ENCODE data around the gene SKA3.
"Not testable (repeated sequence)": the region's sequence is repeated elsewhere in the genome, so short reads cannot be mapped to it uniquely, and the experiment has no call there.

Gene SKA3

GRCh38 chr13:21165606-21166005, 10.7 kb downstream of the SKA3 start:
- not testable (repeated sequence) for DNase-seq

GRCh38 chr13:21164631-21165030, 11.7 kb downstream of the SKA3 start:
- no peak for DNase-seq

GRCh38 chr13:21152251-21152899, 24.0 kb downstream of the SKA3 start:
- DNase-seq = no peak

GRCh38 chr13:21150013-21150412, 26.3 kb downstream of the SKA3 start:
- no peak for DNase-seq

- DNase-seq = no peak
Observed at GRCh38 chr13:21149568-21149967, 26.8 kb downstream of the SKA3 start.

GRCh38 chr13:21148557-21149258, 27.6 kb downstream of the SKA3 start:
- DNase-seq = no peak

GRCh38 chr13:21147827-21148226, 28.5 kb downstream of the SKA3 start:
- DNase-seq = no peak

- DNase-seq = no peak
Observed at GRCh38 chr13:21142766-21143165, 33.6 kb downstream of the SKA3 start.

GRCh38 chr13:21139374-21139773, 37.0 kb downstream of the SKA3 start:
- no peak for DNase-seq

- no peak for DNase-seq
Observed at GRCh38 chr13:21138561-21138960, 37.8 kb downstream of the SKA3 start.

GRCh38 chr13:21137696-21138095, 38.7 kb downstream of the SKA3 start:
- no peak for DNase-seq

GRCh38 chr13:21135833-21136232, 40.5 kb downstream of the SKA3 start:
- not testable (repeated sequence) for DNase-seq

GRCh38 chr13:21134475-21134874, 41.9 kb downstream of the SKA3 start:
- no peak for DNase-seq

- DNase-seq = no peak
Observed at GRCh38 chr13:21133077-21133476, 43.3 kb downstream of the SKA3 start.

- no peak for DNase-seq
Observed at GRCh38 chr13:21130116-21130515, 46.2 kb downstream of the SKA3 start.

GRCh38 chr13:21124852-21125251, 51.5 kb downstream of the SKA3 start:
- no peak for DNase-seq

GRCh38 chr13:21123956-21124355, 52.4 kb downstream of the SKA3 start:
- no peak for DNase-seq

- DNase-seq = no peak
Observed at GRCh38 chr13:21121616-21122015, 54.7 kb downstream of the SKA3 start.

- no peak for DNase-seq
Observed at GRCh38 chr13:21120191-21120590, 56.2 kb downstream of the SKA3 start.

GRCh38 chr13:21119526-21119925, 56.8 kb downstream of the SKA3 start:
- no peak for DNase-seq

GRCh38 chr13:21118180-21118579, 58.2 kb downstream of the SKA3 start:
- DNase-seq = no peak

- no peak for DNase-seq
Observed at GRCh38 chr13:21117104-21117809, 59.1 kb downstream of the SKA3 start.

GRCh38 chr13:21116141-21116540, 60.2 kb downstream of the SKA3 start:
- no peak for DNase-seq

- no peak for DNase-seq
Observed at GRCh38 chr13:21115231-21115630, 61.1 kb downstream of the SKA3 start.

Measured in activated naive CD4-positive, alpha-beta T cell treated with anti-CD3 and anti-CD28 coated beads, Interleukin-2, amount 50 U/mL, for 16 hours (primary cell).